ENCODE data around the gene HIPK2.

DNA sequence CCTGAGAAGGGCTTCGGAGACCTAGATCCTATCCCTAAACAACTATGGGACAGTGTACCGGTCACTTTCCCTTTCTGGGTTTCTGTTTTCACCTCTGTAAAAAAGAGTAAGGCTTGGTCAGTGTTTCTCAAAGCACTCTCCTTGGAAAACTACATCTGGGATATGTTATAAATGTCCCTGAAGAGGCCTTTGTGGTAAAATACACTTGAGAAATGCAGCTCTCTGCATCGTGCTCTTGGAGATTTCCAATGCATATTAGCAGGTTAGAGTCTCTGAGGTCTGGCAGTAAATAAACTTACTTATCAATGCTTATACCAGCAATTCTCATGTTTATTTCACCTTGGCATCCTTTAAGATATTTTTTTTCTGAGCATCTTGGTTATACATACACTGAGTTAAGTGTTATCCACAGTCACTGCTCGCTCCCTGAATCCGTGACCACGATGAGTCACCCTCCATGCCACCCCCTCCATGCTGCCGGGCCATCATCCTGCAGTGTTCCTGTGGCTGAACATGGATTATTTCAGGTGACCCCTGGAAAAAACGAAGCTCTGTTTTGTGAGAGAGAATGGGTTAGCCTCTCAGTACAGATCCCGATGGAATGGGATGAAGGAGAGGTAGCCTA is 48.0 kb upstream of the HIPK2 start:
- no peak for TF ChIP-seq POLR2A (IDR thresholded peaks at IDR 0.05; ENCODE audit: low read depth, low read length)
- no peak for TF ChIP-seq TAF1 (IDR thresholded peaks at IDR 0.05; ENCODE audit: borderline replicate concordance, low read depth, low read length)
- TF ChIP-seq POLR2AphosphoS5 (IDR thresholded peaks at IDR 0.05; ENCODE audit: low read depth, low read length), result no peak
